Left ventricle myocardium inferior (tissue), 1 donor: ENCODE data around the gene REPIN1. TPM values are rescaled to one million over a fixed set of nuclear protein-coding genes. Genes with fewer than 3 reads are reported as not detected.

Source experiments
- DNase-seq: peaks from one replicate; pipeline ENCODE4 v3.0.0-alpha.2; 2020
- H3K27ac ChIP-seq: fragments of 200-600 bp; replicated peaks from 2 replicates; pipeline ENCODE4 v1.8.0; 2021
- H3K27me3 ChIP-seq: fragments of 200-600 bp; 2 replicates; pipeline ENCODE4 v1.8.0; 2021; ENCODE audit warnings: low read depth
- H3K36me3 ChIP-seq: fragments of 200-600 bp; 2 replicates; pipeline ENCODE4 v1.8.0; 2021
- H3K4me1 ChIP-seq: fragments of 200-600 bp; 2 replicates; pipeline ENCODE4 v1.8.0; 2021
- H3K4me3 ChIP-seq: fragments of 200-600 bp; 2 replicates; pipeline ENCODE4 v1.8.0; 2021; ENCODE audit warnings: mild to moderate bottlenecking, moderate library complexity
- H3K9me3 ChIP-seq: fragments of 200-600 bp; replicated peaks from 2 replicates; pipeline ENCODE4 v1.8.0; 2021
- intact Hi-C: fragments of 100-400 bp; cut with micrococcal nuclease; formaldehyde crosslinking; loops from one replicate; pipeline ENCODE4 v1.11.0; 2022
- total RNA-seq: library from RNA; stranded (reverse); fragmentation: NEBNext Ultra II Directional; extraction: Animal tissue kit (Norgen Biotek cat#: 25700); gene quantifications from one replicate; pipeline ENCODE4 v1.2.1, GENCODE V29; 2021
- TF ChIP-seq, protein P1 (sequence below): fragments of 200-600 bp; IDR thresholded peaks from 2 replicates; pipeline ENCODE4 v1.8.0; 2021; ENCODE audit warnings: antibody characterized with exemption, mild to moderate bottlenecking, borderline replicate concordance
- donor health status: DM: no; HTN: yes; CAD: no; lungs with severe emphysema.

The REPIN1 gene
- total RNA-seq, 1 donor from 2014 or later: 110 TPM

DNA sequence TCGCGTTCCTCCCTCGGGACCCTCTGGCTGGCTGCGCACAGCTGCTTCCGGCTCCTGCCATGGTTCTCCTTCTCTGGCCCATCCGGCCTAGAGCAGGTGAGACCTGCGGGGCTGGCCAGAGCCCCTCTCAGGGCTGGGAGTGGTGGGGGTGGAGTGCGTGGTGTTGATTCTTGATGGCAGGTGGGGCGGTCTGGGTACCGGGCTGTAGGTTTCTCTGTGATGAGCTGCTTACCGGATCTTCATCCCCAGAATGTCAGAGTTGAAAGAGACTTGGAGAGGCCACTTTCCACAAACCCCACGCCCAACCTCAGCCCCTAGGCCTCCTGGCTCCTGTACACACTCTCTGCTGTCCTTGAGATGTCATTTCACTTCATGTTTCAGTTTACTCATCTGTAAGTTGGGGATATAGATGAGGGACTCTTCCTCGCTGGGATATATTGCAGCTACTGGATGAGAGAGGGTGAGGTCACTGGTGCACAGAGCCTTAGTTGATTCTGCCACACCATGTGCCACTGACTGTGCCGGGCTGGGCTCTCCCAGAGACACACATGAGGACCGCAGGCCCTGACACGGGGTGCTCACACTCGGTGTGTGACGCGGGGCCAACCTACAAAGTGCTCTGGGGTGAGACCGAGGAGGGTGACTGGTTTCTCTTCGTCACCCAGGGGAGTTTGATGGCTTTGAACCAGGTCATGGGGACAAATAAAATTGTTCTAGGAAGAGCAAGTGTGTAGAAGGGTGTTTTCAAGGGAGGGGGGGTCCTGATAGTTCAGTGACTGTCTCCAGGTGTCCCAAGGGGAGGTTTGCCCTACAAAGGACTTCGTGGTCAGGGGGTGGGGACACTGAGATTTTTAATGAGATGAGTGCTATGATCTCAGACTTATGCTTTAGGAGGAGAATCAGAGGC is 40.0 kb downstream of the REPIN1 start:
- no peaks in the 10 kb centered on the region for H3K9me3 ChIP-seq
- peaks cover 32% of the 10 kb centered on the region for H3K4me1 ChIP-seq
- H3K36me3 ChIP-seq: peaks cover 9% of the 10 kb centered on the region
- DNase-seq: no peak
- no peaks in the 10 kb centered on the region for H3K27me3 ChIP-seq
- H3K27ac ChIP-seq: no peak overlapping the region
- intact Hi-C loops: no loop called here
- H3K4me3 ChIP-seq: no peak overlapping the region
- TF ChIP-seq, protein P1, sequence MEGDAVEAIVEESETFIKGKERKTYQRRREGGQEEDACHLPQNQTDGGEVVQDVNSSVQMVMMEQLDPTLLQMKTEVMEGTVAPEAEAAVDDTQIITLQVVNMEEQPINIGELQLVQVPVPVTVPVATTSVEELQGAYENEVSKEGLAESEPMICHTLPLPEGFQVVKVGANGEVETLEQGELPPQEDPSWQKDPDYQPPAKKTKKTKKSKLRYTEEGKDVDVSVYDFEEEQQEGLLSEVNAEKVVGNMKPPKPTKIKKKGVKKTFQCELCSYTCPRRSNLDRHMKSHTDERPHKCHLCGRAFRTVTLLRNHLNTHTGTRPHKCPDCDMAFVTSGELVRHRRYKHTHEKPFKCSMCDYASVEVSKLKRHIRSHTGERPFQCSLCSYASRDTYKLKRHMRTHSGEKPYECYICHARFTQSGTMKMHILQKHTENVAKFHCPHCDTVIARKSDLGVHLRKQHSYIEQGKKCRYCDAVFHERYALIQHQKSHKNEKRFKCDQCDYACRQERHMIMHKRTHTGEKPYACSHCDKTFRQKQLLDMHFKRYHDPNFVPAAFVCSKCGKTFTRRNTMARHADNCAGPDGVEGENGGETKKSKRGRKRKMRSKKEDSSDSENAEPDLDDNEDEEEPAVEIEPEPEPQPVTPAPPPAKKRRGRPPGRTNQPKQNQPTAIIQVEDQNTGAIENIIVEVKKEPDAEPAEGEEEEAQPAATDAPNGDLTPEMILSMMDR: no peak

DNA sequence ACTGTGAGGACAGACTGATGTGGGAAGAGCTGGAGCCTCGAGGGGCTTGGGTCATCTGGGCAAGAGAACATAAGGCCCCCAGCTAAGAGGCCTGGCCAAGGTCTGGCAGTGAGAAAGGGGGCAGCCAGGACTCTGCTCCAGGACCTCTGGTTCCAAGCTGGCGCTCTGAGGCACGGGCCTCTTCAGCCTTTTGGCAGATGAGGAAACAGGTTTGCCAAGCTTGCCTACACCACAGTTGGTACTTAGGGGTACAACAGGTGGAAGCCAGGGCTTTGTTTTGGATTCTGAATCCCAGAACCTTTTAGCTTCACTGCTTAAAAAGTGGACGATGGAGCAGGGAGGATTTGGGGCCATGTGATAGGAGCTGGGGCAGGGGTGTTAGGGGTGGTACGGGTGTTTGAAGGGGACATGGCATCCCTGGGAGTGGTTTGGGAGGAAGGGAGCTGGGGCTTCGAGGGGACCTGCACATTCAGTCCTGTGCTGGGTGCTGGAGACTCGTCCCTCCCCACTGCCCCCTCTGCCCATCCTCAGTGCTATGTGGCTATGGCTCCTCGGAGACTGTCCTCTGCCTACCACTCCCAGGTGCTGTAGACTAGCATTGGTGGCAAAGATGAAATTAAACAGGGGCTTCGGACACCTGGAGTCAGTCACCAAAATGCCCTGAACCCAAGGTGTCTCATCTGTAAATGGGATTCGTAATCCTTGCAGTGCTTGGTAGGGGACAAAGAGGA is 40.8 kb downstream of the REPIN1 start:
- H3K27me3 ChIP-seq: no peaks in the 10 kb centered on the region
- intact Hi-C loops: no loop called here
- peaks cover 24% of the 10 kb centered on the region for H3K4me1 ChIP-seq
- H3K27ac ChIP-seq: no peak overlapping the region
- no peak for DNase-seq
- TF ChIP-seq, protein P1: no peak
- H3K9me3 ChIP-seq: no peaks in the 10 kb centered on the region
- H3K36me3 ChIP-seq: peaks cover 9% of the 10 kb centered on the region
- H3K4me3 ChIP-seq: no peak overlapping the region

DNA sequence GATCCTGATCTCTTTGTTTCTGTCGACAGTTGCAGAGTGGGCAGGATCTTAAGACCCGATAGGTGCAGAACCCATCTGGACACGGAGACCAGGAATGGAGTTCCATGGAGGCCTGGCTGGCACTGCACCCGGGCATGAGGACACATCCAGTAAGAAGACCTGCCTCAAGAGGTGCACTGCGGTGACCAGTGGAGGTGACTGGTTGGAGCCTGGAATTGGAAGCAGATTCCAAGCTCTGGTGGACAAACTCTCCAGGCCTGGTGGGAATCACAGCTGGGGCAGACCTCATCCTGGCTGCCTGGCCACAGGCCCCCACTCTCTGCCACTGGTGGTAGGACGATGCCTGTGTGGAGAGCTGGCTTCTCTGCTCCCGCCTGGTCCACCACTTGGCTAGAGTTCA is 41.5 kb downstream of the REPIN1 start:
- no peak for DNase-seq
- intact Hi-C loops: no loop called here
- Histone ChIP-seq H3K27ac (no peak overlapping the region), H3K36me3 (peaks cover 9% of the 10 kb centered on the region), H3K4me3 (no peak overlapping the region), H3K4me1 (peaks cover 19% of the 10 kb centered on the region), H3K9me3 (no peaks in the 10 kb centered on the region), H3K27me3 (no peaks in the 10 kb centered on the region)
- TF ChIP-seq, protein P1: no peak

DNA sequence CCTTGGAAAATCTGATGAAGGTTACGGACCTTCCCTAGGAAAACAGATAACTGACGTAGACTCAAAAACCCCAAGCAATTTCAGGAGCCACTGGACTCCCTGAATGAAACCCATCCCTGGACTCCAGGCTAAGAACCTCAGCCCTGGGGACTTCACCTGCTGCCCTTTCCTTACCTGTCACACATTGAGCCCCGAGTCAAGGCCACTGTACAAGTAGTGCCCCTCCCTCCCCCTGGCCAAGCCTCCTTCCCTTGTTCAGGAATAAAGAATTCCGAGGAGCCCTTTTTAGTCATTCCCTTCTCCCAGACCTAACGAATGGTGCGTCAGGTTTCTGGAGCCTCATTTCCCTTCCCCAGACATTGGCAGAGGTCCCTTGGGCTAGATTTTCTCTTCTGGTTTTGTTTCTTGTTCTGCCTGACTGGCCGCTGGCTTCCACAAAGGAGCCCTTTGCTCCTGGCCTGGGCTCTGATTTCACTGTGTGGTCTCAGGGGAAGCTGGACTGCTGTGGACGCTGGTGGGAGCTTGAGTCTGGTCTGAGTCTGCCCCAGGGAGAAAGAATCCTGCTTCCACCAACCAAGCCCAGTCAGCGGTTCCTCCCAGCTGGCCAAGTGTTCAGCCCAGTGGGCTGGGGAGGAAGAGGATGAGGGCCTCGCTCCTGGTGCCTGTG is 42.2 kb downstream of the REPIN1 start:
- H3K27ac ChIP-seq: no peak overlapping the region
- intact Hi-C loops: no loop called here

DNA sequence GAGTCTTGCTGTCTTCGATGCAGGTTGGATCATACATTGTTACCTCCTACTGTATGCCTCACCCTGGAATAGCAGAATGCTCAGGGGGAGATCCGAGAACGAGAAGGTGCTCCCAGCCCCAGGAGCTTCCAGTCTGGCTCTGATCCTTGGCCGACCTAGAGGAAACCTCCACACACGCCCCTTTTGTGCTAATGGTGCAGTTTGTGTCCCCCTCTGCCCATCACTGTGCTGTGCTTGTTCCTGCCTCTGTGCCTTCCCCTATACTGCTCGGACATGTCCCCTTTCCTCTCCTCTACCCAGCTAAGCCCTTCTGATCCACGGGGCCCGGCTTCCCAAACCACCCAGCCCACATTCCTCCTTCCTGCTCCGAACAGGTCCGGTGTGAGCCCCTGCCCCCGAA is 43.0 kb downstream of the REPIN1 start:
- no peaks in the 10 kb centered on the region for H3K27me3 ChIP-seq
- H3K36me3 ChIP-seq: peaks cover 9% of the 10 kb centered on the region
- H3K4me3 ChIP-seq: no peak overlapping the region
- intact Hi-C loops: no loop called here
- peaks cover 8% of the 10 kb centered on the region for H3K4me1 ChIP-seq
- TF ChIP-seq, protein P1: no peak
- H3K27ac ChIP-seq: no peak overlapping the region
- no peaks in the 10 kb centered on the region for H3K9me3 ChIP-seq
- no peak for DNase-seq

More for the DNA sequence above, 42.2 kb downstream of the REPIN1 start:
- no peaks in the 10 kb centered on the region for H3K27me3 ChIP-seq
- TF ChIP-seq, protein P1: no peak
- H3K4me3 ChIP-seq: no peak overlapping the region
- H3K4me1 ChIP-seq: peaks cover 16% of the 10 kb centered on the region
- no peaks in the 10 kb centered on the region for H3K9me3 ChIP-seq
- DNase-seq: no peak
- H3K36me3 ChIP-seq: peaks cover 9% of the 10 kb centered on the region
